Raji (cell line): ENCODE results near the gene OR5AU1.

Source experiments
- POLR2A ChIP-seq: IDR thresholded peaks from 2 replicates; pipeline ENCODE4 v1.6.1; 2011; ENCODE audit warnings: low read depth, low read length, control low read depth; ENCODE audit not compliant: insufficient read depth

The OR5AU1 gene

DNA sequence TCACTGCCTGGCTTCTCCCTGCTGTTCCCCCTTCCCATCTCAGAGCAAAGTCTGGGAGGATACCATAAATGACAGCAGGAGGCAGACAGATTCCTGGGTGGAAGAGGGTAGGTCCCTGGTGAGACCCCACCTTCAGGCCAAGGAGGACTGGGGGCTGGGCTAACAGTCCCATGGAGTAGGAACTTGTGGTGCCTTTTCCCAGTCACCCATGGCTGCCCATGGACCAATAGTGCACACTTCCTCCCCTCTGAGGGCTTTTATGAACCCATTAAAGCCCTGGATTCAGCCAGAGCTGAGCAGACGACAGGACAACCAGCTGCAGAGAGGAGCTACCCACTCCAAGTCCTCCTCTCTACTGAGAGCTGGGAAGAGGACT lies 36.6 kb upstream of the OR5AU1 start:
- no peak for TF ChIP-seq POLR2A

- TF ChIP-seq POLR2A: peak; percentile 52; the same call in 1 of the 2 replicates
Measured at GRCh38 chr14:21191809-21192446, 36.1 kb upstream of the OR5AU1 start.

DNA sequence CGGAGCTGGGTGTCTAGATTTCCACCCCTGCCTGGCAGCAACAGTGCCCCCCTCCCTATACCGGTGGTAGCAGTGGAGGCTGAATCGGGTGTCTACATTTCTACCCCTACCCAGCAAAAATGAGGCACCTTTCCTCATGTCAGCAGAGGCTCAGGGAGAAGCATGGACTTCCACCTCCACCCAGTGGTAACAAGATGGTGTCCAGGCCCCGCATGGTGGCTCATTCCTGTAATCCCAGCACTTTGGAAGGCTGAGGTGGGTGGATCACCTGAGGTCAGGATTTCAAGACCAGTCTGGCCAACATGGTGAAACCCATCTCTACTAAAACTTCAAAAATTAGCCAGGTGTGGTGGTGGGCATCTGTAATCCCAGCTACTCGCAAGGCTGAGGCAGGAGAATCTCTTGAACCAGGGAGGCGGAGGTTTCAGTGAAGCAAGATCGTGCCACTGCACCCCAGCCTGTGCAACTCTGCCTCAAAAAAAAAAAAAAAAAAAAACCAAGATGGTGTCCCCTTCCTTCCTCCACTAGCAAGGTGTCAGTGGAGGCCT lies 35.5 kb upstream of the OR5AU1 start:
- TF ChIP-seq POLR2A: no peak

- TF ChIP-seq POLR2A: no peak
Measured at GRCh38 chr14:21185491-21185890, 29.6 kb upstream of the OR5AU1 start.

- no peak for TF ChIP-seq POLR2A
Measured at GRCh38 chr14:21184254-21184653, 28.4 kb upstream of the OR5AU1 start.

- TF ChIP-seq POLR2A: no peak
Measured at GRCh38 chr14:21182166-21182565, 26.3 kb upstream of the OR5AU1 start.

DNA sequence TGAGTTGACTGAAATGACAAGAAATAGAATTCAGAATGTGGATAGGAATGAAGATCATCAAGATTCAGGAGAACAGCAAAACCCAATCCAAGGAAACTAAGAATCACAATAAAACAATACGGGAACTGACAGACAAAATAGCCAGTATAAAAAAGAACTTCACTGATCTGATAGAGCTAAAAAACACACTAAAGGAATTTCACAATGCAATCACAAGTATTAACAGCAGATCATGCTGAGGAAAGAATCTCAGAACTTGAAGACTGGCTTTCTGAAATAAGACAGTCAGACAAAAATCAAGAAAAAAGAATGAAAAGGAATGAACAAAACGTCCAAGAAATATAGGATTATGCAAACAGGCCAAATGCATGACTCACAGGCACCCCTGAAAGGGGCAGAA lies 15.3 kb upstream of the OR5AU1 start:
- no peak for TF ChIP-seq POLR2A

DNA sequence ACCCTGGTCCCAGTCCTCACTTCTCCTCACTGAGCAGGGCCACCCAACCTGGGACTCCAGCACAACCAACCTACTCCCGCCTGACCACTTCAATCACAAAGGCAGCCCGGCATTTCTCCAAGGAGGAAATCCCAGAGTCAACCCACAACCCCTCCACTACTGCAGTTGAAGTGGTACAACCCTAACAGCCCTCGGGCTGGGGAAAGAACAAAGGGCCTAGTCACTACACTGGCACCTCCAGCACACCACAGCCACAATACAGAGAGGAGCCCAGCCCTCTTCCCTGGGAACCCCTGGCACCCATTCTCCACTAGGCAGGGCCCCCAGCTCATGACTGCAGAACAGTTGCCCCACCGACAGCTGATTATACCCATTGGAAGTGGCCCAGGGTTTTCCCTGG lies 13.7 kb upstream of the OR5AU1 start:
- TF ChIP-seq POLR2A: no peak

DNA sequence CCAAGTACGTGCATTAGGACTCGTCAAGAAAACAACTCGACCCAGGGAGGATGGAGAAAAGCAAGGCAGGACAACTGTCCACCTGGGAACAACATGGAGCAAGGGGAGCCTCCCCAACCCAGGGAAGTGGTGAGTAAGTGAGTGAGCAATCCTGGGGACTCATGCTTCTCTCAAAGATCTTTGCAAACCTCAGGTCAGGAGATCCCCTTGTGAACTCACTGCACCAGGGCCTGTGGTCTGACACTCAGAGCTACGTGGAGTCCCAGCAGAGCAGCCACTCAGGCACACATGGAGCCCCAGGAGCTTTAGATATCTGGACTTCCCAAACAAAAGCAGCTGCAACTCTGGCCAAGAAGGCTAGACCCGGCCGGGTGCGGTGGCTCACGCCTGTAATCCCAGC lies 12.2 kb upstream of the OR5AU1 start:
- TF ChIP-seq POLR2A: no peak

GRCh38 chr14:21163871-21164291 lies 8.0 kb upstream of the OR5AU1 start:
- no peak for TF ChIP-seq POLR2A

DNA sequence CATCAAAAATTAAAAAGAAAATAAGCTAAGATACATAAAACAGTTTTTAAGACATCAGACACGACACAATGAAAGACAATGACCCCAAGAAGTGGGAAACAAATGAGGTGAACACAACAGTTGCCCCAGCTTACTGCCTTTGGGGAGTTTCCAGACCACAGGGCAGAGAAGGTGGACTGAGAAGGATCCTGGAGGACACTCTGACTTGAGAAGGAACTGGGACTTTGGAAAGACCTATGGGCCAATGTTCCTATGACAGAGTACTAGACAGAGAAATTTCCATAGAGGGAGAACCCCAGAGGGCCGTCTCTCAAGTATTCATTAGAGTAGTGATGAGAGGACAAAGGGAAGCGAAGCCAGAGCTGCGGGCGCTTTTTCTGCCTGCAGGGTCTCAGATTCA lies 6.2 kb upstream of the OR5AU1 start:
- TF ChIP-seq POLR2A: no peak

DNA sequence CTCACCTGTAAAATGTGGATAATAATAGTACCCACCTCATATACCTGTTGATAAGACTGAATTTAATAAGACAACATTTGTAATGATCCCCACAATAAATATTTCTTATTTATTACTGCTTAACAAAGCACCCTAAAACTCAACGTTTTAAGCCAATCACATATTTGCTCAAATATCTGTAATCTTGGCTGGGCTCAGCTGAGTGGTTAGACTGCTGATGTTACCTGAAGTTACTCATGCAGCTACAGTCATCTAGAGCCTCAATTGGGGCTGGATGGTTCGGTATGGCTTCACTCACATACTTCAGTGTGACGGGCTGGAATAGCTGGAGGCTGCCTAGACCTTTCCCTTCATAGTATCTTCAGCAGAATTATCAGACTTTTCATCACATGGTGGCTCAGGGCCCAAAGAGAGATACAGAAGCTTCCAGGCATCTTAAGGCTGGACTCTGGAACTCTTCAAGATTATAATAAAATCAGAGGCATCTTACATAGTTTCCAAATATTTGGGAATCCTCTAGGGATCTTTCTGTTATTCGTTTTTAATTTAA lies 4.3 kb upstream of the OR5AU1 start:
- TF ChIP-seq POLR2A: no peak

DNA sequence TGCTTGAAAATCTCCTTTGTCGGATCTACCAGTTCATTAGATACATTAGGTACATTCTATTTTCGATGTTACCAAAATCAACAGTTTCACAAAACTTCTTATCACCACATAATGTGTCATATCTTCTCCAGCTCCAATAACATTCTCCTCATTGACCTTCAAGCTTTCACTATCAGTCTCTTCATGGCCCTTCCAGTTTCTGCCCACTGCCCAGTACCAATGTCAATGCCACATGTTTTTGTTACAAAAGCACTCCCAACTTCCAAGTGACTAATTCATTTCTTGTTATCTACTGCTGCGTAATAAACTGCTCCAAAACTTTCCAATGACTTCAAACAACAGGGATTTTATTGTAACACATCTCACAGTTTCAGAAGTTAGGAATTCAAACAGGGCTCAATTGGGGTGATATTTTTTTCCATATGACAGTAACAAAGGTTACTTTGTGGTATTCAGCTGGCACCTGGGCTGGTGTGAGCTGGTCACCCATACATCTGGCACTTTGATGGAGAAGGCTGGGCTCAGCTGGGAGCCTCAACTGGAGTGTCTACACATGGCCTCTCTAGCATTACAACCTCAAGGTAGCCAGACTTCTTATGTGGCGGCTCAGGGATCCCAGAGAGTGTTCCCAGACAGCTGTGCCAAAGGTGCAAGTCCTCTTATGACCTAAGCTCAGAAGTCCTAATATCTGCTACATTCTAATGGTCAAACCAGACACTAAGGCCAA lies 6.1 kb downstream of the OR5AU1 start:
- TF ChIP-seq POLR2A: no peak

DNA sequence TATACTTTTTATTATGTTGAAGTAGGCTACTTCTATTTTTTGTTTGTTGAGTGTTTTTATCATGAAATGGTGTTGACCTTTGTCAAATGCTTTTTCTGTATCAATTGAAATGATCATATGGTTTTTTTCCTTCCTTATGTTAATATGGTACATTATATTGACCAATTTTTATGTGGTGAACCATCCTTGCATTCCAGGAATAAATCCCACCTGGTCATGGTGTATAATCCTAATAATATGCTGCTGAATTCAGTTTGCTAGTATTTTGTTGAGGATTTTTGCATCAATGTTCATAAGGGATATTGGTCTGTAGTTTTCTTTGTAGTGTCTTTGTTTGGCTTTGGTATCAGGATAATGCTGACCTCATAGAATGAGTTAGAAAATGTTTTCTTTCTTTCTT lies 10.4 kb downstream of the OR5AU1 start:
- no peak for TF ChIP-seq POLR2A

DNA sequence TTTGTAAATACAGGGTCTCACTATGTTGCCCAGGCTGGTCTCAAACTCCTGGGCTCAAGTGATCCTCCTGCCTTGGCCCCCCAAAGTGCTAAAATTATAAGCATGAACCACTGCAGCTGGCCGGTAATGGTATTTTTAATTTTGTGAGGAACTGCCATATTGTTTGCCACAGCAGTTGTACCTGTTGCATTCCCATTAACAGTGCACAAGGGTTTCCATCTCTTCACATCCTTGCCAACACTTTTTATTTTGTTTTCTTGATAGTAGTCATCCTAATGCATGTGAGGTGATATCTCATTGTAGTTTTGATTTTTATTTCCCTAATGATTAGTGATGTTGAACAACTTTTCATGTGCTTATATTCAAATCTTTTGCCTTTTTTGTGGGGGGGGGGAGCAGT lies 13.5 kb downstream of the OR5AU1 start:
- TF ChIP-seq POLR2A: no peak

DNA sequence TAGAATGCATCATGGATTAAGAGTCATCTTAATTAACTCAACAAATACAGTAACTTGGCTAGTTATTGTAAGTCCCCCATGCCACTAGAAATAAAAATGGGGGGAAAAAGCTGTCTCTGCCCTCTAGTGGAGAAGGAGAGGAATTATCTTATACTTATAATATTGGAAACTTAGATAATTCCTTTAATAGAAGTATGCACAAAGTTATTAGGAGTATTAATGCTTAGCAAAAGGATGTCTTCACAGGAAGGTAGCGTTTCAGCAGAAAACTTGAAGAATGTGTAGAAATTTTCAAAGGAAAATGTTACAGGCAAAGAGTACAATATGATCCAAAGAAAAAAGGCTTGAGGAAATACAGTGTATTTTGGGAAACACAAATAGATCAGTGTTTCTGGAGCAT lies 19.8 kb downstream of the OR5AU1 start:
- no peak for TF ChIP-seq POLR2A

DNA sequence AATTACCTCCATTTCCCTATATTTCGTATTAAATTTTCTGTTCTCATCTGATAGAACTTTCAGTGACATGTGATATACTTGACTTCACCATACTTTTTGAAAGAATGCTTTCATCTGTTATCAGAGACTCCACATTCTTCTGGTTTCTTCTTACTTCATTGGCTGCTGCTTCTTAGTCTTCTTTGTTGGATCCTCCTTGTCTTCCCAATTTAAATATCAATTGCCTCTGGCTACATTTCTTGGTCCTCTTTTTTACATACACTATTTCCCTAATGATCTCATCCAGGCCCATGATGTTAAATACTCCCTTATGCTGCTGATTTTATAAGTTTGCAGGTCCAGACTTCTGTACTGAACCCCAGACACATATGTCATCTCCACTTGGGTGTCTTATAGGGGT lies 22.0 kb downstream of the OR5AU1 start:
- no peak for TF ChIP-seq POLR2A

- TF ChIP-seq POLR2A: no peak
Measured at GRCh38 chr14:21123429-21123828, 32.4 kb downstream of the OR5AU1 start.
